GM13976 (cell line): Measurements from ENCODE around the gene GPHN.

ENCODE experiments used
- DNase-seq: peaks from one replicate; pipeline ENCODE4 v3.0.0; 2012; ENCODE audit warnings: low spot score
- CTCF ChIP-seq: IDR thresholded peaks from 2 replicates; pipeline ENCODE4 v1.5.1; 2012; ENCODE audit warnings: borderline replicate concordance, mild to moderate bottlenecking; ENCODE audit not compliant: insufficient read depth; ENCODE audit errors: extremely low read depth, missing control alignments, control extremely low read depth
- in situ Hi-C: fragments of 300-500 bp; cut with MboI; formaldehyde crosslinking; loops from one replicate; pipeline ENCODE4 v1.12.0; 2022; ENCODE audit warnings: low sequenced_read_pairs, mixed read lengths, inconsistent platforms; ENCODE audit not compliant: unreplicated experiment

The GPHN gene

GRCh38 chr14:67172520-67172919 is 664.6 kb downstream of the GPHN start:
- no peak for DNase-seq
- in situ Hi-C loops: no loop called here
- TF ChIP-seq CTCF: no peak

DNA sequence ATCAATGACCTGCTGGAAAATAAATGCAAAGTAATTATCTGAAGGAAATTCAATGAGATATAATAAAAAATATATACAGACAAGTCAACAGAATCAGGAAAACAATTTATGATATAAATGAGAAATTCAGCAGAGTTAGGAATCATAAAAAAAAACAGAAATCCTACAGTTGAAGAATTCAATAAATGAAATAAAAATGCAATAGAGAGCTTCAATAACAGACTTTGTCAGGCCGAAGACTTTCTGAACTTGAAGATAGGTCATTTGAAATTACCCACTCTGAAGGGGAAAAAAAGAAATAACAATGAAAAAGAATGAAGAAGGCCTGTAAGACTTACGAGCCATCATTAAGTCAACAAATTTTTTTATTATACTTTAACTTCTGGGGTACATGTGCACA is 665.8 kb downstream of the GPHN start:
- in situ Hi-C loops: no loop called here
- no peak for DNase-seq
- no peak for TF ChIP-seq CTCF

- no peak for DNase-seq
- in situ Hi-C loops: no loop called here
- TF ChIP-seq CTCF: no peak
Measured at GRCh38 chr14:67186172-67186768, 678.3 kb downstream of the GPHN start.

DNA sequence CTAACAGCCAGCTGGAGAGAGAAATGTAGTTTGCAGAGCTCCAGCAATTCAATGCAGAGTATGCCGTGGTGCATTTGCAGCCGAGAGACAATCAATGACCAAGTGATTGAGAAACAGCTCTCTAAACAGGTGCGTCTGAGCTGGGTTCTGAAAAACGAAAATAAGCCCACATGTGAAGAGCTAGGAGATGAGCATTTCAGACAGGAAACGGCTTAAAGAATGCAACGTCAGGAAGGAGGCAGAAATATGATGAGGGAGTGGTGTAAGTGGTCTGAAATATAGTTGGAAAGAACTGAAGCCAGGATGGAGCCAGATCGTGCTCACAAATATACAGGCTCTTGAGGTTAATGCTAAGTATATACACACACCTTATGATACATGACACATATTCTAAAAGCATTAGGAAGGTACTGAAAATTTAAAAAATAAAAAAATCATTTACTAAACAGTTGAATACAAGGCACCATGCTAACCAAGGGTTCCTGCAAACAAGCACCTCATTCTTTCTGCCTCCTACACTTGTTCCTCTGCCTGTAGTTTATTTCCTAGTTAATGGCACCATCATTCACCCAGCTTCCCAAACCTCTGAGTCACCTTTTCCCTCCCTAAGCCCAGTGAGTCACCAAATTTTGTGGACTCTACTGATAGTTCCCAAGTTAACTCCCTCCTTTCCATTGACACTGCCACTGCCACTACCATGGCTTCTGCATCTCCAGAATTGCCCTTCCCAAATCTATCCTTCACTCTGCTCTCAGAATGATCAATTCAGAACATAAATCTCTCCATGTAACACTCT is 679.0 kb downstream of the GPHN start:
- in situ Hi-C loops: no loop called here
- no peak for DNase-seq
- no peak for TF ChIP-seq CTCF

GRCh38 chr14:67187826-67188225 is 679.9 kb downstream of the GPHN start:
- in situ Hi-C loops: no loop called here
- no peak for DNase-seq
- TF ChIP-seq CTCF: no peak

DNA sequence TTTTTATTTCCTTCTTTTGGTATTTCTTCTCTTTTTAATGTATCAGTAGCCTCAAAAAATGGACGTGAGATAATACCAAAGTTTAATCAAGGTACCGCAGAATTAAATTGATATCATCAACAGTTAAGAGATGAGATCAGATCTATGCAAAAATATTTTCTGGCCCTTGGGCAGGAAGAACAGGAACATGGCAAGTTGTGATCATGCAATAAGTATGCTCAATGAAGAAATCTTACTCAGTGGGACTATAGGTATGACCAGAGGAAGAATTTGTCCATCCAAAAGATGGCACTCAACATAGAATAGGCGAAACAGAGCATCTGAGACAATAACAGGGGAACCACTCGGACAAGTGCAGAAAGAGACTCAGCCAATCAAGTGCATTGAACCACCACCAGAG is 680.4 kb downstream of the GPHN start:
- DNase-seq: no peak
- in situ Hi-C loops: no loop called here
- no peak for TF ChIP-seq CTCF
